GM18511 (cell line): Measurements from ENCODE around the gene PALM3.
"Not testable (repeated sequence)": the region's sequence is repeated elsewhere in the genome, so short reads cannot be mapped to it uniquely, and the experiment has no call there.

Source experiments
- ATAC-seq: cut with Tn5 transposase; IDR thresholded peaks from one replicate; pipeline ENCODE4 v1.9.1; 2021; ENCODE audit warnings: mild to moderate bottlenecking, moderate library complexity; ENCODE audit not compliant: unreplicated experiment

Gene PALM3

DNA sequence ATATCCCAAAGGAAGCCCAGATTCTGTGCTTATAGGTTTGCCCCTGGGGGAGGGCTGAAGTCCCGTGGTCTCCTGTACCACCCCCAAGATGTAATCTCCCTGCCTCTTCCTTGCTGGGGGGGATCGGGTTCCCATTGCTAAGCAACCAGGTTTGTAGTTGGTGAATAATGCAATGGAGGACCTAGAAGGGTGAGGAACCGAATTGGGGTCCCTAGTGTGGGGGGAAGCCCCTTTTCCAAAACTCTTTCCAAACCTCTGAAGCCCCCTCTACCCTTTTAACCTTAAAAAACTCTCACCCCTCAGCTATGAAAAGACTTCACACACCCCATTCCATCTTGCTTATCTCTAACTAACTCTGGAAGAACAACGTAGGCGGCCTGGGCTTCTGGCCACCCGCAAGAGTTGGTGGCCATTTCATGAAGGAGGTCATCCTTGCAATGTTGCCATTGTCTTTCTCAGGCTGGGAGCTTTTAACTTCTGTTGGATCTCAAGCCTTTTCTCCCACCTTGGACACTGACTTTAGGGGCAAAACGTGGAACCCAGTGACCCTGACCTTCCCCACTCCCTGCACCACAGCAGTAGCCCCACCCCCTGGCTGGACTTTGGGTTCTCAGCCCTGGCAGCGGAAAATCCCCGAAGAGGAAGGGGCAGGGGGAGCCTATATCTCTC lies 661 bp downstream of the PALM3 start:
- no peak for ATAC-seq

DNA sequence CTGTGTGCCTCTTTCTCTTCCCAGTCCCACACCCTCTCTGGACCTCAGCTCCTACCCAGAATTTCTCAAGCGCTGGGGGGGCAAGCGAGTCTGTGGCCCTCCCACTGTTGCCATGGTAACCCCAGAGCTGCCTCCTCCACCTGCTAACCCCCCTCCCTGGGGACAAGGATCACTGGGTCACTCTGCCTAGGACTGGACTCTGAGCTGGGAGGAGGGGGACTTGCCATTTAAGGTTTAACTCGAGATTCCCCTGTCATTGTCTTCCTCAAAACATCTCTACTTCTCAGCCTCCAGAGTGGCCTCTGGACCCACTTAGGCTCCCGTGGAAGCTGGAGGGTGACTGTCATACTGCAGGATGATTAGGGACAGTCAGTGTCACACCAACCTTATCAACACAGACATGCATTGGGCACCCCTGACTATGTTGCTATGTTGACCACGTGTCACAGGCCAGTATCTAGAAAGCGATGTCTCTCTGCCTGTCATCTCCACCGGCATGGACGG lies 2.2 kb downstream of the PALM3 start:
- no peak for ATAC-seq

DNA sequence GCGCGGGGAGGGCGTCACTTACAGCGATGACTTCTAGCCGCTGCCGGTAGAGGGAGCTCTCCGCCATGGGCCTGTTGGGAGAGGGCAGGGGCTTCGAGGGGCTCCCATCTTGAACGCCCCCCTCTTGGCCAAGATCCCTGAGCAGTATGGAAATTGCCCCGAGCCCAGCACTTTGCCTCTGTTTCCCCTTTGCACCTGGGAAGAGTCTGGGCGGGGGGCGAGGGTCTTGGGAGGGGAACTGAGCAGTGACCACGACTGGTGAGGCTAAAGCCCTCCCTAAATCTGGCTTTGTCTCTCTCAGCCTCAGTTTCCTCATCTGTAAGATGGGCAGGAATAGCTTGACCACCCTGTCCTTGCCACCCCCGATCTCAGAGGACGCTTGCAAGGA lies 2.8 kb downstream of the PALM3 start:
- no peak for ATAC-seq

DNA sequence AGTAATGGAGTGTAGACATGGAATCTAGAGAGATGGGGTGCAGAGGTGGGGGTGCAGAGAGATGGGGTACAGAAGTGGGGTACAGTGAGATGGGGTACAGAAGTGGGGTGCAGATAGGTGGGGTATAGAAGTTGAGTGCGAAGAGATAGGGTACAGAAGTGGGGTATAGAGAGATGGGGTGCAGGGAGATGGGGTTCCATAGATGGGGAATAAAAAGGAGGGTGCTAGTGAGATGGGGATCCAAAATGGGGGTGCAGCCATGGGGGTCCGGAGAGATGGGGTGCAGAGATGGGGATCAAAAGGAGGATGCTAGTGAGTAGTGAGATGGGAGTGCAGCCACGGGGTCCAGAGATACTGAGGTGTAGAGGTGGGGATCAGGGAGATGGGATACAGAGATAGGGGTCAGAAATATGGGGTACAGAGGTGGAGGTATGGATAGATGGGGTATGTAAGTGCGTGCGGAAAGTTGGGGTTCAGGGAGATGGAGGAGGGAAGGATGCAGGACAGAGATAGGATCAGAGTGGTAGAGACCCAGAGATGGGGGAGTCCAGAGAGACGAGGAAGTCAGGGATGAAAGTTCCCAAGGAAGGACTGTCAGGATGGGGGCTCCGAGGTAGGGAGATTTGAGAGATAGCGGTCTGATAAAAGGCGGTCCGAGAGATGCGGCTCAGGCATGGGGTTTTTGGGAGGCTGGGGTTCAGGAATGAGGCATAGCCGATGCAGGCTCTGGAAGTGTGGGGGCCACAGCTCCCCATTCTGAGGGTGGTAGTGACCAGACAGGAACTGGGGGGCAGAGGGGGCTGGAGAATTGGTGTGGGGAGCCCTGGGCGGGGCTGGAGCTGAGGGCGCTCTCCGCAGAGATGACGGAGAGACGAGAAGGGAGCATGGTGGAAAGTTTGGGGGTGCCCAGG lies 3.4 kb downstream of the PALM3 start:
- no peak for ATAC-seq

DNA sequence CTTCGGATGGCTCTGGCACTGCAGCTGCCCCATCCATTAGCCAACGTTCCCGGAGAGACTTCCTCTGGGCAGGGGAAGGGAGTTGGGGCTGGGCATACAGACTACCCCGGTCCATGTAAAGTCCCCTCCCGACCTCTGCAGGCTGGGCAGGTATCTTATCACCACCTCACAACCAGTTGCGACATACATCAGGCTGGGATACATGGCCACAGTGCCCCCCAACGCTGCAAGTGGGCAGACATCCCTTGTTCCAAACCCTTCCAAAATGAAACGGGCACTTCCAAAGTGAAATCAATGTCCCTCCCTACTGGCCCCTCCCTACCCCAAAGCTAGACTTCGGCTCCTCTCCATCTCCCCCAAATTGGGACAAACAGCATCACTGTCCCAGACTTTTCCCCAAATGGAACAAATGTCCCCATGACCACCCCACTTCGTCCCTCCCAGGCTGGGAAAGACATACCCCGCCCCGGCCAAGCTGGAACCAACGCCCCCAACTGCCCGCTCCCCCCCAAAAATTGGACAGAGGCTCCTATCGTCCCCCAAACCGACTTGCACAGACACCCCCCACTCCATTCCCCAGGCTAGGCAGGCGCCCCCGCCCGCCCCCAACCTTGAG lies 5.0 kb downstream of the PALM3 start:
- no peak for ATAC-seq

DNA sequence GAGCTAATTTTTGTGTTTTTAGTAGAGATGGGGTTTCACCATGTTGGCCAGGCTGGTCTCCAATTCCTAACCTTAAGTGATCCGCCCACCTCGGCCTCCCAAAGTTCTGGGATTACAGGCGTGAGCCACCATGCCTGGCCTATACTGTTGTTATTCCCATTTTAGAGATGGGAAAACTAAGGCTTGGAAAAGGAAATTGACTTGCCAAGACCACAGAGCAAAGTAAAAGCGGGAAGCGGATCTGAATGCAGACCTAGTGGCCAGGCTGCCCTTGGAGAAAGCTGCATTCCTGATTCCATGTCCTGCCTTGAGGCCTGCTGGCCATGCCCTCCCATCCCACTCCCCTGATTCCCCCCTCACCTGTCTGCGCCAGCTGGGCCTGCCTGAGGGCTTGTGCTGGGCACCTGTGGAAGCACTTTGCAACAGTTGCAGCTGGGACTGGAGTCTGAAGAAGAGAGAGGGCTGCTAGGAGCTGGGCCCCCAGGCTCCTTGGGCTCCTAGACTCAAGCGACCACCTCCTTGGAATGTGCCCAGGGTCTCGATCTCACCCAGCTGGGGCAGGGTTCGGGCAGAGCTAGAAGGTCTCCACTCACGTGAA lies 5.7 kb downstream of the PALM3 start:
- no peak for ATAC-seq

DNA sequence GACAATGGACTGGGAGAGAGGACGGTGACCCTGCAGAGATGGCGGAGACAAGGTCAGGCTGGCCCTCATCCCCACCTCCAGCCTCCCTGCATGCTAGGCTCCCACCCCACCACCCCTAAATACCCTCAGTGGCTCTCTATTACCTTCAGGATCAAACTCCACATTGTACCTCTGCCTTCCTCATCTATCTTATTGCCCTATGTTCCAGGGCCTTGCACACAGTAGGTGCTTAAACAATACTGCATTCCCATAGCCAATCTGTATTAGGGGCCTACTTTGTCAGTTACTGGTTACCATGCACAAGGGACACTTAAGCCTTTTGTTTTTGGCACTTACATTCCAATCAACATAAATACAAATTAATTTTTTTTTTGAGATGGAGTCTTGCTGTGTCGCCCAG lies 6.5 kb downstream of the PALM3 start:
- ATAC-seq = no peak

DNA sequence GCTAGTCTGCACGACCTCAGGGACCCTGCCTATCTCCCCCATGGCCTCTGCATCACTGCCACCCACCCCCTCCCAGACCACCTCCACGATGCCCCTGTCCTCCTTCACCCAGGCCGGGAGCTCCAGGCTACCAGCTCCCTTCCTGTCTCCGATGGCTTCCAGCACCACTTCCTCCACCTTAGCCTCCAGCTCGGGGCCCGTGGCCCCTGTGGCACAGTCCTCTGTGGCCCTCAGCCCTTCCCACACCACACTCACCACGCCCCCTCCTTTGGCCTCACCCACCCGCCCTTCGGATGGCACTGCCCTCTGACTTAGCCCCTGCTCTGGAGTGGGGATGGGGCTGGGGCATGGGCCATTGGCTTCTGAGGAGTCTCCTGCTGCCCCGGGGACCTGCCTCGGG lies 7.2 kb downstream of the PALM3 start:
- ATAC-seq = no peak

DNA sequence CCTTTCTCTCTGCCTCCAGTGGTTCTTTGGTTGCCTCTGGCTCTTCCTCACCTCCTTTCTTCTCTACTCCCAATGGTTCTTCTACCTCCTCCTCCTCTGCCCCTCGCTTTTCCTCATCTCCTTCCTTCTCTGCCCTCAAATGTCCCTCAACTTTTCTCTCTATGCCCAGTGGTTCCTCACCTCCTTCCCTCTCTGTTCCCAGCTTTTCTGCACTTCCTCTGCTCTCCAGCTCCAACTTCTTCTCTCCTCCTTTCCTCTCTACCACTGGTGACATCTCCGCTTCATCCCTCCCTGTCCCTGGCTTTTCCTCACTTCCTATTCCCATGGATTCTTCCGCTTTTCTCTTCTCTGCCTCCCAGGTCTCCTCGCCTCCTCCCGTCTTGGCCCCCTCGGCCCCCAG lies 7.8 kb downstream of the PALM3 start:
- no peak for ATAC-seq

DNA sequence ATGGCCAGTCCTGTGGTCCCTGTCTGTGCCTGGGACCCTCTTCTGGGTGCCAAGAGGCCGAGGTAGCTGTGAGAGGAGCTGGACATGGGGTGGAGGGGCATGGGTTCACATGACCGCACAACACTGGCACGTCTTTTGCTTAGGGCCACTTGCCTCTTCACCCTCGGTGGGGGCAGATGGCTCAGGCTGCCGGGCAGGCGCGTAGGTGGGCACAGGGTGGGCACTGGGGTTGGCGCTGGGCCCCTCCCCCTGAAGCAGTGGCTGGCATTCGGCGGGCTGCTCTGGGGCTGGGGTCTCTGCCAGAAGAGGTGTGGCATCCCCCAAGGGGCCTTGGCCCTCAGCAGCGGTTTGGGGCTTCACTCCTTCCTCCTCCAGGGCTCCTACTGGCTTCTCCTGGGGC lies 8.4 kb downstream of the PALM3 start:
- no peak for ATAC-seq

DNA sequence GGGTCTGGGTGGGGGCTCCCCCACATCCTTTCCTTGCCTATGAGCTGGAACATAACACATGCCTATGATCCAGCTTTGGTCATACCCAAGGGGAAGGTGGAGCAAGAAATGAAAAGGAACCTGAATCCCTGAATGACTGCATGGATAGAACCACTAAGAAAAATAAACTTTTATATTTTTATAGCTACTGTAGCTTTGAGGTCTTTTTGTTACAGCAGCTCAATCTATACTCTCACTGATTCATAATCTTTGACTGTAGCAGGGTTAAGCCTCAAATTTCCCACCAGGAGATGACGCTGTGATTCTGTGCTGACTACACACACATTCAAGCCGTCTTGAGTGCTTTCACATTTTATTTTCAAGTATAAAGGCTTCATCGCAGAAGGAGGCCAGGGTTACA lies 8.8 kb downstream of the PALM3 start:
- no peak for ATAC-seq

DNA sequence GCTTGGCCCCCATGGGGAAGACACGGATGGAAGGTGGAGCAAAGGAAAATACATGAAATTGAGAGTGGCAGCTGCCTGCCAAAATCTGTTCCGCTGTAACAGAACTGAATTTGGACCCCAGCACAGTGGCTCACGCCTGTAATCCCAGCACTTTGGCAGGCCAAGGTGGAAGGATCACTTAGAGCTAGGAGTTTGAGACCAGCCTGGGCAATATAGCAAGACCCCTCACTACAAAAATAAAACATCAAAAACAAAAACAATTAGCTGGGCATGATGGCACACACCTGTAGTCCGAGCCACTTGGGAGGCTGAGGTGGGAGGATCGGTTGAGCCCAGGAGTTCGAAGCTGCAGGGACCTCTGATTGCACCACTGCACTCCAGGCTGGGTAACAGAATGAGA lies 9.4 kb downstream of the PALM3 start:
- ATAC-seq = no peak

DNA sequence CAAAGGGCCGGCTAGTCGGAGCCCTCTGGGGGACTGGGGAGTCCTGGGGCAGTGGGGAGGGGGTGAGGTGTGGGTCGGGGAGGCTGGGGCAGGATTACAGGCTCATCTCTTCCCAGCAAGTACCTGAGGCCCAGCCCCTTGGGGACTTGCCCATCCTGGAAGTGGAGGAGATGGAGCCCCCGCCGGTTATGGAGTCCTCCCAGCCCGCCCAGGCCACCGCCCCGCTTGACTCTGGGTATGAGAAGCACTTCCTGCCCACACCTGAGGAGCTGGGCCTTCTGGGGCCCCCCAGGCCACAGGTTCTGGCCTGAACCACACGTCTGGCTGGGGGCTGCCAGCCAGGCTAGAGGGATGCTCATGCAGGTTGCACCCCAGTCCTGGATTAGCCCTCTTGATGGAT lies 9.9 kb downstream of the PALM3 start:
- ATAC-seq = no peak

DNA sequence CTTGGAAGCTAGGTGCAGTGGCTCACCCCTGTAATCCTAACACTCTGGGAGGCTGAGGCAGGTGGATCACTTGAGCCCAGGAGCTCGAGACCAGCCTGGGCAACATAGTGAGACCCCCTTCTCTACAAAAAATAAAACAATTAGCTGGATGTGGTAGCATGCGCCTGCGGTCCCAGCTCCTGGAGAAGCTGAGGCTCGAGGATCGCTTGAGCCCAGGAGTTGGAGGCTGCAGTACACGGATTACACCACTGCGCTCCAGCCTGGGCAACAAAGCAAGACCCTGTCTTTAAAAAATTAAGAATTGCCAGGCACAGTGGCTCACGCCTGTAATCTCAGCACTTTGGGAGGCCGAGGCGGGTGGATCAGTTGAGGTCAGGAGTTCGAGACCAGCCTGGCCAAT lies 10.9 kb downstream of the PALM3 start:
- ATAC-seq = not testable (repeated sequence)

DNA sequence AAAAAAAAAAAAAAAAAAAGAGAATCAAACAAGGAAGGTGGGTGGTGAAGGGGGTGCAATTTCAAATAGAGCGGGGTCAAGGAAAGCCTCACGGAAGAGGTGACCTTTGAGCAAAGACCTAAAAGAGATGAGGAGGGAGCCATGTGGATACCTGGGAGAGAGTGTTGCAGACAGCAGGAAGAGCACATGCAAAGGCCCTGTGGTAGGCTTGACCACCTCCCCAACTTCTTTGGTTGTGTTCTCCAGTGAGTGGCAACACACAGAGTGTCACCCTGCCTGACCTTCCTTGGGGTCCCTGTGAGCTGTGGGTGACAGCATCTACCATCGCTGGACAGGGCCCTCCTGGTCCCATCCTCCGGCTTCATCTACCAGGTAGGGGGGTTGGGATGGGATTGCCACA lies 11.4 kb downstream of the PALM3 start:
- ATAC-seq = no peak

DNA sequence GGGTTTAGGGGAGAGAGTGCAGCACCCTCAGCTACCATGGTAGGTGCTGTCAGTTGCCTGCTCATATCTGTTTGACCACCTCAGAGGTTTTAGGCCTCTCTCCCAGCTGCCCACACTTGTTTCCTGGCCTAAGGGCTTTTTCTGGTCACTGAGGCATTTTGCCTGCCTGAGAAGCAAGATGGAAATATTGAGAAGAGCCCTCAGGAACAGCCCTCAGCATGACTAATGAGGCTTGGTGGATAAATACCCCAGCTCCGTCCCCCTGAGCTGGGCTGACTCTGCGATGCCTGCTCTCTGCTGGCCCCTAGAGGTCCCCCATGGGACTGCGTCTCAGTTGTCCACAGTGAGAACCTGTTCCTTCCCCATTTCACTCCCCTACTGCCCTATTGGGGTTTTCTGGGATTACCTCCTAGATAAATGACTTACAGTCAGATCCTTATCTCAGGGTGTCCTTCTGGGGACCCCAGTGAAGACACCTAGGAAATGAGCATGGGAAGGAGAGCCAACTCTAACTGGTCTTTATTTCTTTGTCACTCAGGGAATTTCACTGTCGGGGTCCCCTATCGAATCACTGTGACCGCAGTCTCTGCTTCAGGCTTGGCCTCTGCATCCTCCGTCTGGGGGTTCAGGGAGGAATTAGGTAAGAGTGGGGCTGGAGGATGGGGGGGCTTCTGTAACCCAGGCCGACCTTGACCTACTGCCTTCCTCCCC lies 13.3 kb downstream of the PALM3 start:
- ATAC-seq = no peak

DNA sequence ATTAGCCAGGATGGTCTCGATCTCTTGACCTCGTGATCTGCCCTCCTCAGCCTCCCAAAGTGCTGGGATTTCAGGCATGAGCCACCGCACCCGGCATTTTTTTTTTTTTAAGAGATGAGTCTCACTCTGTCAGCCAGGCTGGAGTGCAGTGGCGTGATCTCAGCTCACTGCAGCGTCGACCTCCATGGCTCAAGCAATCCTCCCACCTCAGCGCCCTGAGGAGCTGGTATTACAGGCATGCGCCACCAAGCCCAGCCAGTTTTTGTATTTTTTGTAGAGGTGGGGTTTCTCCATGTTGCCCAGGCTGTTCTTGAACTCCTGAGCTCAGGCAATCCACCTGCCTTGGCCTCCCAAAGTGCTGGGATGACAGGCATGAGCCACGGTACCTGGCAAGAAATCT lies 14.0 kb downstream of the PALM3 start:
- not testable (repeated sequence) for ATAC-seq

DNA sequence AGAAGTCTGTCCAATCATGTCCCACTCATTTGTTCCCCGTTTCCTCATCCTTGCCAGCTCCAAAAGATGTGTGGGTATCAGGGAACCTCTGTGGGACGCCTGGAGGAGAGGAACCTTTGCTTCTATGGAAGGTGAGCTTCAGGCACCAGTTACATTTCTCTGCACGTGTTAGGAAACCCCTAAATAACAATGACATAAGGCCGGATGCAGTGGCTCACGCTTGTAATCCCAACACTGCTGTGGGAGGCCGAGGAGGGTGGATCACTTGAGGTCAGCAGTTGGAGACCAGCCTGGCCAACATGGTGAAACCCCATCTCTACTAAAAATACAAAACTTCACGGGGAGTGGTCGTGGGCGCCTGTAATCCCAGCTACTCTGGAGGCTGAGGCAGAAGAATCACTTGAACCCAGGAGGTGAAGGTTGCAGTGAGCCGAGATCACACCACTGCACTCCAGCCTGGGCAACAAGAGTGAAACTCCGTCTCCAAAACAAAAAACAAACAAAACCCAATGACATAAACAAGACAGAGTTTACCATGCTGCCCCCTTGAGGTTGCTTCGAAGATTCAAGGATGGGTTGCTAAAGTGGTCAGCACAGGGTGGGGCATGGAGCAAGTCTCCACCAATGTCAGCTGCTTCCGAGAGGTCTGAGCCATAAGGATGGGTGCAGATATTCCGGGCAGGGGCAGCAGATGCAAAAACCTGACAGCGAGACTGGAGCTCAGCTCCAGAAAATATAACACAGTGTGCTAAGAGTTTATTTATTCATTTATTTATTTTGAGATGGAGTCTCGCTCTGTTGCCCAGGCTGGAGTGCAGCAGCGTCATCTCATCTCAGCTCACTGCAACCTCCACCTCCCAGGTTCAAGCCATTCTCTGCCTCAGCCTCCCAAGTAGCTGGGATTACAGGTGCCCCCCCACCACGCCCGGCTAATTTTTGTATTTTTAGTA lies 18.9 kb downstream of the PALM3 start:
- not testable (repeated sequence) for ATAC-seq

DNA sequence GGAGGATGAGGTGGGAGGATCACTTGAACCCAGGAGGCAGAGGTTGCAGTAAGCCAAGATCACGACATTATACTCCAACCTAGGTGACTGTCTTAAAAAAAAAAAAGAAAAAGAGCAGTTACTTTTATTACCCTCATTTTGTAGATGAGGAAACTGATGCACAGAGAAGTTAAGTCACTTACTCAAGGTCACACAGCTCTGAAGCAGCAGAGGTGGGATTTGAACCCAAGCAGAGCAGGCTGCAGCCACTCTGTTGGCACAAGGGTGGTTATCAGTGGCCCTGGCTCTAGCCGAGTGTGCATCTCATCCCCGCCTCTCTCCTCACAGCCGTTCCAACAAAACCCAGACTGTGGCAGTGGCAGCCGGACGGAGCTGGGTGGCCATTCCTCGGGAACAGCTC lies 22.7 kb downstream of the PALM3 start:
- ATAC-seq = no peak

DNA sequence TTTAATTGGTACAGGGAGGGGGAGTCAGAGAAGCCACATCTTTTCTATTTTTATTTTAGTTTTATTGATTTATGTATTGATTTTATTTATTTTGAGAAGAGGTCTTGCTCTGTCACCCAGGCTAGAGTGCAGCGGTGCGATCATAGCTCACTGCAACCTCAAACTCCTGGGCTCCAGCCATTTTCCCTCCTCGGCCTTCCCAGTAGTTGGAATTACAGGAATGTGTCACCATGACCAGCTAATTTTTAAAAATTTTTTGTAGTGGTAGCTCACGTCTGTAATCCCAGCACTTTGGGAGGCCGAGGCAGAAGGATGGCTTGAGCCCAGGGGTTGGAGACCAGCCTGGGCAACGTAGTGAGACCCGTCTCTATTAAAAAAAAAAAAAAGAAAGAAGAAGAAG lies 26.2 kb downstream of the PALM3 start:
- no peak for ATAC-seq
